ENCODE results near the gene EXOC6B.

The EXOC6B gene

DNA sequence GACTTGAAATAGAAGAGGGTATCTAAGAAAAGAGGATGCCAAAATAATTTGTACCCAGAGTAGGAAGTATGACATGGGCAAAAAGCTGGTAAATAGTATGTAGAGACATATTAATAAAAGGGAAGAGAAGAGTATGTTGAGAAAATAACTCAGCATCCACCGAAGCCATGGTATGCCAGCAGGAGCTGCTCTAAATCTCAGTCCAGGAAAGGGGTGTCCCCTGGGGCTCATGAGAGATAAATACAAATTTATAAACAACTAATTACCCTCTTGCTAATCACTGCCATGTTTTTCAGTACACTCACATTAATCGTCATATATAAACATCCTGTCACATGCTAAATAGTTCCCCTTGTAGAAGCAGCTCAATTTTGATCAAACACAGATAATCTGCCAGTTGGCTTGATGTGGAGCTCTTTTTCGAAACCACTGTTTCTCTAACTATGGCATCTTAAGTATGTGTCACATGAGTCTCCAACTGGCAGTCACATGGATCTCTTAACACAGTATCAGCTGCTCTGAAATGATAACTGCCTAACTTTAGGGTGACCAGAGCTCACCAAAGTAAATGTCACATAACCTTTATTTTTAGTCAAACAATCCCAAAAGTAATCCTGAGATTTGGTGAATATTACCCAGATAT lies 31.9 kb downstream of the EXOC6B start:
- TF ChIP-seq ZNF565 (CRISPR knock-in tag; conservative IDR thresholded peaks at IDR 0.05; ENCODE audit: low read depth) (no peak), POU6F1 (CRISPR knock-in tag; IDR thresholded peaks at IDR 0.05; ENCODE audit: borderline replicate concordance, low read depth) (no peak), ZC3H10 (CRISPR knock-in tag; IDR thresholded peaks at IDR 0.05) (no peak), ZNF70 (CRISPR knock-in tag; IDR thresholded peaks at IDR 0.05) (no peak), RARB (CRISPR knock-in tag; IDR thresholded peaks at IDR 0.05) (no peak), CSDC2 (CRISPR knock-in tag; IDR thresholded peaks at IDR 0.05) (no peak), TCF4 (CRISPR knock-in tag; IDR thresholded peaks at IDR 0.05; ENCODE audit: borderline replicate concordance) (no peak), ZNF8 (CRISPR knock-in tag; IDR thresholded peaks at IDR 0.05) (no peak), SNAI2 (CRISPR knock-in tag; IDR thresholded peaks at IDR 0.05) (no peak)
- TF ChIP-seq, protein P1, sequence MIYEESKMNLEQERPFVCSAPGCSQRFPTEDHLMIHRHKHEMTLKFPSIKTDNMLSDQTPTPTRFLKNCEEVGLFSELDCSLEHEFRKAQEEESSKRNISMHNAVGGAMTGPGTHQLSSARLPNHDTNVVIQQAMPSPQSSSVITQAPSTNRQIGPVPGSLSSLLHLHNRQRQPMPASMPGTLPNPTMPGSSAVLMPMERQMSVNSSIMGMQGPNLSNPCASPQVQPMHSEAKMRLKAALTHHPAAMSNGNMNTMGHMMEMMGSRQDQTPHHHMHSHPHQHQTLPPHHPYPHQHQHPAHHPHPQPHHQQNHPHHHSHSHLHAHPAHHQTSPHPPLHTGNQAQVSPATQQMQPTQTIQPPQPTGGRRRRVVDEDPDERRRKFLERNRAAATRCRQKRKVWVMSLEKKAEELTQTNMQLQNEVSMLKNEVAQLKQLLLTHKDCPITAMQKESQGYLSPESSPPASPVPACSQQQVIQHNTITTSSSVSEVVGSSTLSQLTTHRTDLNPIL (CRISPR knock-in tag; IDR thresholded peaks at IDR 0.05; ENCODE audit: low read depth) = no peak
- no peak; the same call in 2 of the 3 replicates for ATAC-seq

- TF ChIP-seq TOX (CRISPR knock-in tag; IDR thresholded peaks at IDR 0.05; ENCODE audit: borderline replicate concordance) (no peak), ZFP30 (CRISPR knock-in tag; IDR thresholded peaks at IDR 0.05) (no peak), RARB (CRISPR knock-in tag; IDR thresholded peaks at IDR 0.05) (no peak), ZNF565 (CRISPR knock-in tag; conservative IDR thresholded peaks at IDR 0.05; ENCODE audit: low read depth) (no peak), ZNF70 (CRISPR knock-in tag; IDR thresholded peaks at IDR 0.05) (no peak), SNAI2 (CRISPR knock-in tag; IDR thresholded peaks at IDR 0.05) (no peak), POU6F1 (CRISPR knock-in tag; IDR thresholded peaks at IDR 0.05; ENCODE audit: borderline replicate concordance, low read depth) (no peak), ZNF8 (CRISPR knock-in tag; IDR thresholded peaks at IDR 0.05) (no peak)
- ATAC-seq = no peak
These were observed 36.6 kb downstream of the EXOC6B start for GRCh38 chr2:72789241-72789640.

- TF ChIP-seq ZC3H10 (CRISPR knock-in tag; IDR thresholded peaks at IDR 0.05) = no peak
- TF ChIP-seq ZFP3 (CRISPR knock-in tag; IDR thresholded peaks at IDR 0.05) = no peak
- TF ChIP-seq, protein P1 (CRISPR knock-in tag; IDR thresholded peaks at IDR 0.05; ENCODE audit: low read depth) = no peak
- TF ChIP-seq POU6F1 (CRISPR knock-in tag; IDR thresholded peaks at IDR 0.05; ENCODE audit: borderline replicate concordance, low read depth) = no peak
- no peak for TF ChIP-seq RARB (CRISPR knock-in tag; IDR thresholded peaks at IDR 0.05)
- no peak for TF ChIP-seq ARNTL (CRISPR knock-in tag; IDR thresholded peaks at IDR 0.05; ENCODE audit: borderline replicate concordance, low read depth)
- TF ChIP-seq ZNF565 (CRISPR knock-in tag; conservative IDR thresholded peaks at IDR 0.05; ENCODE audit: low read depth) = no peak
- TF ChIP-seq TOX (CRISPR knock-in tag; IDR thresholded peaks at IDR 0.05; ENCODE audit: borderline replicate concordance) = no peak
- TF ChIP-seq, protein P2, sequence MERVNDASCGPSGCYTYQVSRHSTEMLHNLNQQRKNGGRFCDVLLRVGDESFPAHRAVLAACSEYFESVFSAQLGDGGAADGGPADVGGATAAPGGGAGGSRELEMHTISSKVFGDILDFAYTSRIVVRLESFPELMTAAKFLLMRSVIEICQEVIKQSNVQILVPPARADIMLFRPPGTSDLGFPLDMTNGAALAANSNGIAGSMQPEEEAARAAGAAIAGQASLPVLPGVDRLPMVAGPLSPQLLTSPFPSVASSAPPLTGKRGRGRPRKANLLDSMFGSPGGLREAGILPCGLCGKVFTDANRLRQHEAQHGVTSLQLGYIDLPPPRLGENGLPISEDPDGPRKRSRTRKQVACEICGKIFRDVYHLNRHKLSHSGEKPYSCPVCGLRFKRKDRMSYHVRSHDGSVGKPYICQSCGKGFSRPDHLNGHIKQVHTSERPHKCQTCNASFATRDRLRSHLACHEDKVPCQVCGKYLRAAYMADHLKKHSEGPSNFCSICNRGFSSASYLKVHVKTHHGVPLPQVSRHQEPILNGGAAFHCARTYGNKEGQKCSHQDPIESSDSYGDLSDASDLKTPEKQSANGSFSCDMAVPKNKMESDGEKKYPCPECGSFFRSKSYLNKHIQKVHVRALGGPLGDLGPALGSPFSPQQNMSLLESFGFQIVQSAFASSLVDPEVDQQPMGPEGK (CRISPR knock-in tag; IDR thresholded peaks at IDR 0.05; ENCODE audit: borderline replicate concordance) = no peak
- TF ChIP-seq SNAI2 (CRISPR knock-in tag; IDR thresholded peaks at IDR 0.05) = no peak
- no peak for TF ChIP-seq ZNF8 (CRISPR knock-in tag; IDR thresholded peaks at IDR 0.05)
- TF ChIP-seq TSHZ2 (CRISPR knock-in tag; IDR thresholded peaks at IDR 0.05) = no peak
- no peak for TF ChIP-seq ZNF70 (CRISPR knock-in tag; IDR thresholded peaks at IDR 0.05)
- no peak for TF ChIP-seq BACH2 (CRISPR knock-in tag; IDR thresholded peaks at IDR 0.05; ENCODE audit: borderline replicate concordance)
- no peak for TF ChIP-seq CSRNP3 (CRISPR knock-in tag; IDR thresholded peaks at IDR 0.05)
- TF ChIP-seq OSR1 (CRISPR knock-in tag; IDR thresholded peaks at IDR 0.05) = no peak
- TF ChIP-seq TCF4 (CRISPR knock-in tag; IDR thresholded peaks at IDR 0.05; ENCODE audit: borderline replicate concordance) = no peak
- no peak for TF ChIP-seq ZFP30 (CRISPR knock-in tag; IDR thresholded peaks at IDR 0.05)
- no peak for TF ChIP-seq ISL1 (CRISPR knock-in tag; IDR thresholded peaks at IDR 0.05)
- ATAC-seq = no peak
These were observed 37.1 kb downstream of the EXOC6B start for GRCh38 chr2:72788756-72789155.

Measured in SK-N-SH treated with all-trans-retinoic acid at 6 μM for 48 hours (cell line).